Raji (cell line): ENCODE data around the gene FRAT2.

Experiments
- POLR2A ChIP-seq: IDR thresholded peaks from 2 replicates; pipeline ENCODE4 v1.6.1; 2011; ENCODE audit warnings: low read depth, low read length, control low read depth; ENCODE audit not compliant: insufficient read depth

FRAT2 gene

DNA sequence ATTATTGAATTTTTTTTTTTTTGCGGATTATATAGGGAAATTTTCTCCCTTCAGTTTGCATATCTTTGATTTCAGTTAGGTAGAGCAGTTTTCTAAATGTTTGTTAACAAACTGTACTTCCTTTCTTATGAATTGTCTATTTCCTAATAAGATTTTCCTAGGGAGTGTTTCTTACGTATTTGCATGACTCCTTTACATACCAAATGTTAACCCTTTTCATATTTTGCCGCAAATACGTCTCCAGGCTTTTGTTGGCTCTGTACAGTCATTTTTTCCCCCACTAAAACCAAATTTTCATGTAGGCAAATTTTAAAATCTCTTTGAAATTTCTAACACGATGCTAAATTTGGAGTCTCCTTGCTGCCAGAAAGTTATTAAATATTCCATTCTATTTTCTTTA is 1.9 kb upstream of the FRAT2 start:
- no peak for TF ChIP-seq POLR2A

DNA sequence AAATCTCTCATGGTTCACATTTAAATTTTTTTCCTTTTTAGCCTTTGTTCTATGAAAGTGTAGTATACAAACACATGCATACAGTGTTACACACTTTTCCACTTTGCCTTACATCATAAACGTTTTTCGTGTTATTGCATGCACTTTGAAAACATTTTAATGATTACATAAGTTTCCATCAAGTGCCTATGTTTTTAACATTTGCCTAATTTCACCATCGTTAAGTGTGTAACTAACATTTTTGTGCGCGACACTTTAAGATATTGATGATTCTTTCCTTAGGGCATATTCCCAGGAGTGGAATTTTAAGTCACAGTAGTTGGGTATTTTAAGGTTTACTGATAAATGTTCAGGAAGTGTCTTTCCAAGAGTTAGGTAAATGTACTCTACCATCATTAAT is 1.5 kb upstream of the FRAT2 start:
- TF ChIP-seq POLR2A = no peak

GRCh38 chr10:97335188-97335619 is 675 bp upstream of the FRAT2 start:
- no peak for TF ChIP-seq POLR2A

DNA sequence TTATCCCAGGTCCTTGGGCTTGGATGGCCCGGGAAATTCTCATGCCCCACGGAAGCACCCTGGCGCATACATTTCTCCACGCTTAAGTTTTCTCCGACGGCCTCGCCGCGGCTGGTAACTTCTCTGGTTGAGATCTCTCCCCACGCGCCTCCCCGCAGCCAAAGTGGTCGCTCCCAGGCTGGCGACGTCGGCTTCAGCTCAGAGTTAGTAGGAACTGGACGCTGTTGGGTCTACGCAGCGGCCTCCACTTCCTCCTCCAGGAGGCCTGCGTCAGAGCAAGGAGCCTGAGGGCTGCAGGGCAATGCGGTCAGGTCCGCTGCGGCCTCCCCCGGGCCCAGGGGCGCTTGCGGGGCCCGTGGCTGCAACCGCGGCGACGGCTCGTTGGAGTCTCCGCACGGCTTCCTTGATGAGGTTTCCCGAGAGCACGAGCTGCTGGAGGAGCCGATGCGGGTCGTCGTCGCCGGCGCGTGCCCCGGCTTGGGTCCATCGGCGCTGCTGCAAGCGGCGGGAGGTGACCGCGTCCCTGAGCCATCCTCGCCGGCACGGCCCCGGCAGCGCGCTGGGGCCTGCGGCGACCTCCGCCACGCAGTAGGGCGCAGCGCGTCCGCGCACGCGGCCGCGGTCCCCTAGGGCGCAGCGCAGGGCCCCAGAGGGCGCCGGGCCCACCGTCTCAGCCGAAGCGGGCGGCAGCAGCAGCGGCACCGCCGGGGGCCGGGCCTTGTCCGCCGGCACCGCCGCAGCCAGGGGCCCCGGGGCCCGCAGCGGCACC is 744 bp downstream of the FRAT2 start:
- no peak for TF ChIP-seq POLR2A

- TF ChIP-seq POLR2A = no peak
Observed at GRCh38 chr10:97333351-97333600, 1.3 kb downstream of the FRAT2 start.

GRCh38 chr10:97332591-97333350 is 1.8 kb downstream of the FRAT2 start:
- no peak for TF ChIP-seq POLR2A

DNA sequence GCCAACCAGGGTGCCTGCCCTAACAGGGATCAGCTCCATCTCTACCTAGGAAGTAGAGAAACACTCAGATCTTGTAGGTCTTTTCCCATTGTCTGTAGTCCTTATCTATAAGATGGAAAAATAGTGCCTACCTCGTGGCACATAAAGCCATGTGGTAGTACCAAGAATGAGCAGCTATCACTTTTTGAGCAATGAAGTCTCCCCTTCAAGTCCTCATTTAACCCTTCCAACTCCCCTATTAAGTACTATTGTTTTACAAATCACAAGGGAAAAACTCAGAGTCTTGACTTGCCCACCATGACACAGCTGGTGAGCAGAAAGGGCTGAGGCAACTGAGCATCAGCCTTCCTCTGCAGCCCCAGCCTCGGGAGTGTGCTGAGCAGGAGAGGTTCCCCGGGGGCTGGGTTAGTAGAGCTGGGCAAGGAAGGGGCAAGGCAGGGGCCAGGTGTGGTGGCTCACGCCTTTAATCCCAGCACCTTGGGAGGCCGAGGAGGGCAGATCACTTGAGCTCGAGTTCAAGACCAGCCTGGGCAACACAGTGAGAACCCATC is 3.3 kb downstream of the FRAT2 start:
- TF ChIP-seq POLR2A = no peak

DNA sequence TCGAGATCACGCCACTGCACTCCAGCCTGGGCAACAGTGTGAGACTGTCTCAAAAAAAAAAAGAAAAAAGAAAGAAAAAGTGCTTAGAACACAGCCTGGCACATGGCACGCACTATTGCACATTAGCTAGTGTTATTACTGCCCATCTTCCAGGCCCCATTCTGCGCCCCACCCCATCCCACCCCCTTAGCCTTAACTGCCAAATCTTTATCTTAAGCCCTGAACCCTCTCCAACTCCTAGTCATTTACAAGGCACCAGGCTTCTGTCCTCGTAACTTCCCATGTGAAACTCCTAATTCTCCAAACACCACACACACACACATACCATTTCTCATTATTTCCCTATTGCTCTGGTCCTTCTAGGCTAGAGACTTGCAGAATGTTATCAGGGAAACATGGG is 4.8 kb downstream of the FRAT2 start:
- no peak for TF ChIP-seq POLR2A

DNA sequence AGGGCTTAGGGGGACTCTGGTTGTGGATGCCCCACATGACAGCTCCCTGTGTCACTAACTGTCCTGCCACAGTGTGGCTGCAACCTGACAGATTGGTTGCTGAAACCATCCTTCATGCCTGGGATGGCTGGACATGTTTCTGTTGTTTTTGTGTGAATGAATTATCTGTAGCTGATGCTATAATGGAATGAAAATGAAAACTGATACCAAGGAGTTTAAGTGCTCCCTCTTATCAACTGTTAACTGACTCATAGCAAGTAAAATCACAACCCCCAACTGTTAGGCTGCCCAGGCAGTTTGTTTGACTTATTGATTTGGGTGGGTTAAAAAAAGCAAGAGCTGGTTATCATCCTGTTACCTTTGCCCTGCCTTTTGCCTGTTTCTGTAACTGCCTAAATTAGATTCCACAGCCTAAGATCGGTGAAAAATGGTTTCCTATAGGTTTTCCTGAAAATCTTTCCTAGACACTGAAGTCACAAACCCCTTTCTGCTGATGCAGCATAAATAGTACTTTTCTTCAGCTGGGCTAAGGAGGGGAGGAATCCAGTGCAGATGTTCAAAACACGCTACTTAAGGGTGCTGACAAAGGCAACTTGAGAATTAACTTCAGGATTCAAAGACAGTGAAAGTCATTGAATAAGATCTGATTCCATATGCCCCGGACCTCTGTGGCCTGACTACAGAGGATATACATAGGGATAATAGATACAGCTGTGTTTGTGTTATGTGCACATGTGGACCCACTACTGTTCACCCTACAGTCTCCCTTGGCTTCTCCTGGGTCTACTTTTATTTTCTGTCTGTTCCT is 5.7 kb downstream of the FRAT2 start:
- no peak for TF ChIP-seq POLR2A

DNA sequence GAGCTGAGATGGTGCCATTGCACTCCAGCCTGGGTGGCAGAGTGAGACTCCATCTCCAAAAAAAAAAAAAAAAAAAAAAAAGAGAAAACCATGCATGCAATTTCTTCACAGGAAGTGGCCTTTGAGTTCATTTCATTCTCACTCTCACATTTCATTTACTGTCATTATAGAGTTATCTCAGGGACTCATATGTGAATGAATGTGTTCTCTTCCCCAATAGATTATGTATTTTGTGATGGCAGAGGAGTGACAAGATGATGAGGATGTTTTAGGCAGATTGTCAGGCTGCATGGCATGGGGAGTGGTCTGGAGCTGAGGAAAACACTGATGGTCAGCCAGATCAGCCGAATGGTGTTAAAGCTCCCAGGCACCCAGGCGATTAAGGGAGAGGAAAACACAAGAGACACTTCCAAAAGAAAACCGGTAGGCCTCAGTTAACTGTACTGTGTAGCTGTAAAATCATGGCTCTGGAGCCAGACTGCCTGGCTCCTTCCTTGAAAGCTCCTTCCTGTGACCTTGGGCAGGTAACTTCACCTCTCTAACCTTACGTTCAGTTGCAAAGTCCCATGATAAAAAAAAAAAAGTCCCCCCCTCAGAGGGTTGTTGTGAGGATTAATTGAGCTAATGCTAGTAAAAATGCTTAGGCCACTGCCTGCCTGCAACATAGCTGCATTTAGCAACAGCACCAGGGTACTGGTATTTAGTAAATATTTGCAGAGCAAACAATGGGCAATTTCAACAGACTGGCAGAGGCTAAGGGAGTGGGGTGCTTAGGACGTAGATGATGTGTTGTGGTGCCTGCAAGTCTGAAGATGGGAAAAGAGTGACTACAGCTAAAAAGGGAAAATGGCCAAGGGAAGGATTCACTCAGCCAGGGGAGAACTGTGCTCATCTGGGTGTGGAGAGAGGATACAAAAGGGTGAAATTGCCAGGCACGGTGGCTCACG is 6.9 kb downstream of the FRAT2 start:
- no peak for TF ChIP-seq POLR2A

DNA sequence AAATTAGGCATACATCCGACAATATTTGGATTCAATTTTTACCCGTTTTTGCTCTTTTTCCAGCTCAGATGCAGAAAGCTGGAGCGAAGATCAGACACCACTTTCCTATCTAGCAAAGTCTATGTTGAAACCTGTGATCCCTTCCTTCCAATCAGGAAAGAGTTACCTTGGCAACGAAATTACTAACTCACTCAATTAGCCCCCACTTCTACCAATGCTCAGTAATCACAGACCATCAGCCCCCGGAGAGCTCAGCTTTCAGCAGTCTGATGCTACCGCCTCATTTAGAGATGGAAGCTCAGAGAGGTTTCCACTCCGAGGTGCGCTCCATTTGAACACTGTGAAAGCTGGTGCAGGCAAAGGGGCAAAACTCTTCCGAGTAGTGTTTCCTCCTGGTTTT is 8.8 kb downstream of the FRAT2 start:
- TF ChIP-seq POLR2A = no peak

- no peak for TF ChIP-seq POLR2A
Observed at GRCh38 chr10:97323501-97323900, 11.0 kb downstream of the FRAT2 start.

- no peak for TF ChIP-seq POLR2A
Observed at GRCh38 chr10:97321804-97322190, 12.7 kb downstream of the FRAT2 start.

DNA sequence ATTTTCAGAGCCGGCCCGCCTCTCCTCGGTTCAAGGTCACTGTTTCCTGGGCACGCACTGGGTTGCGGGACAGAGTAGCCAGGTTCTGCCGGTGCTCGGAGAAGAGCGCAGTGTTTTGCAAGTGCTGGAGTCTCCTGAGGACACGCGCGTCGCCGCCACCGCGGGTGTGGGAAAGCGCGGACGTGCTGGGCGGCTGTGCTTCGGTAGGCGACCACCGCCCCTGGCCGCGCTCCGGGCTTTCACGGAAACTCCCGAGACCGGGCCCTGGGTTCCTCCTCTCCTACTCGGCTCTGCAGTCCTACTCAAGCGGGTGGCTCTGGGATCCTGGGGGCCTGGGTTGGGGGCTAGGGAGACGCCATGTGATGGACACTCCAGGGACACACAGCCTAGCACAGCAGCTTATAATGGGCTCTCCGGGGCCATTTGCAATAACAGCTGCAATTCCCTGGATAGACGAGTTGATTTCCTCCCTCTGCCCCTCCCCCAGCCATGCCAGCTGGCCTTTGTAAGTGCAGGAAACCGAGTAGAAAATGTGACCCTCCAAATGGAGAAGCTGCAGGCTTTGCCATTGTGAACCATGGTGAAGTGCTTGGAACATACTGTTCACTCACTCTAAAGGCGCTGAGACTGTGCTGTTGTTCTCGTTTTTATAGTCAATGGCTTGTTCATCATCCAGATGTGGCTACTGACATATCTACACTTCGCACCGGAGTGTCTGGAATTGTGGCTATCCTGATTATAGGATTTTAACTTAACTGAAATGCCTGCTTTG is 13.3 kb downstream of the FRAT2 start:
- TF ChIP-seq POLR2A = no peak
